Stomach (tissue), 9 donors: Measurements from ENCODE around the gene KIFAP3. TPM values are rescaled to one million over a fixed set of nuclear protein-coding genes. Genes with fewer than 3 reads are reported as not detected.

Source experiments
- DNase-seq, 2 donors: peaks; one replicate each; pipeline versions ENCODE4 v3.0.0 to v3.0.0-alpha.2; 2013 to 2019
- H3K27ac ChIP-seq, 5 donors: fragments of 200-600 bp in 4 of 5; sonication (generic) in 4 of 5; one replicate each; pipeline ENCODE4 v1.5.1; 2013 to 2019; ENCODE audit warnings: mild to moderate bottlenecking in 1 of 5, moderate library complexity in 1 of 5
- H3K27me3 ChIP-seq, 3 donors: fragments of 200-600 bp; sonication (generic); one replicate each; pipeline ENCODE4 v1.5.1; 2017 to 2019; ENCODE audit warnings: mixed run types in 1 of 3
- H3K36me3 ChIP-seq, 4 donors: fragments of 200-600 bp; sonication (generic); 1 replicate in 3 of 4; 2 replicates in 1 of 4; pipeline ENCODE4 v1.5.1; 2016 to 2019
- H3K4me1 ChIP-seq, 4 donors: fragments of 200-600 bp; sonication (generic); one replicate each; pipeline ENCODE4 v1.5.1; 2016 to 2019
- H3K4me3 ChIP-seq, 4 donors: fragments of 200-600 bp; sonication (generic) in 3 of 4; one replicate each; pipeline ENCODE4 v1.5.1; 2016 to 2019; ENCODE audit warnings: mild to moderate bottlenecking in 1 of 4
- H3K9me3 ChIP-seq, 4 donors: fragments of 200-600 bp; sonication (generic); one replicate each; pipeline ENCODE4 v1.5.1; 2016 to 2019
- CTCF ChIP-seq, 7 experiments: fragments of 450-650 bp in 4 of 7; fragments of 200-600 bp in 3 of 7; sonication (generic) in 3 of 7; IDR thresholded peaks; one replicate each; pipeline ENCODE4 v1.5.1; 2016 to 2019; ENCODE audit warnings: antibody characterized with exemption in 7 of 7, control low read depth in 2 of 7, mild to moderate bottlenecking in 1 of 7
- EP300 ChIP-seq: sonication (generic); formaldehyde crosslinking; IDR thresholded peaks from one replicate; pipeline ENCODE4 v1.6.1; 2017; ENCODE audit warnings: antibody characterized with exemption
- POLR2A ChIP-seq, 4 donors: fragments of 450-650 bp; IDR thresholded peaks; one replicate each; pipeline ENCODE4 v1.6.1; 2016; ENCODE audit warnings: antibody characterized with exemption in 4 of 4, control low read depth in 2 of 4, mild to moderate bottlenecking in 1 of 4, moderate library complexity in 1 of 4
- POLR2AphosphoS5 ChIP-seq, 3 donors: sonication (generic); formaldehyde crosslinking; IDR thresholded peaks; one replicate each; pipeline ENCODE4 v1.6.1; 2016; ENCODE audit warnings: antibody characterized with exemption in 3 of 3
- WGBS, 5 donors: extraction: QIAGEN DNeasy Blood & Tissue Kit in 3 of 5; methylation state at CpG; one replicate each; pipeline versions ENCODE4 v1.1.5 to v1.1.7; 2013 to 2018; 5-methylcytosine and 5-hydroxymethylcytosine counted together
- intact Hi-C: fragments of 100-400 bp; cut with DNase I; formaldehyde crosslinking; loops from one replicate; pipeline ENCODE4 v1.15.1; 2023; ENCODE audit warnings: low total_unique reads
- polyA plus RNA-seq, 3 donors: library from polyadenylated mRNA; stranded (reverse); fragments of 200-250 nt; gene quantifications; one replicate each; pipeline ENCODE4 v1.2.3, GENCODE V29; 2013
- total RNA-seq, 5 donors: library from RNA; depleted of rRNA; stranded (reverse); fragments of >200 nt; gene quantifications; one replicate each; pipeline versions ENCODE4 v1.1.0 to v1.2.3, GENCODE V29; 2014 to 2016
- donor health status: healthy with polysubstance abuse.
- donor health status: Bipolar disorder and iron deficiency.
- donor health status: healthy.

Gene KIFAP3
- total and polyA plus RNA-seq, 8 donors: 6.3 to 40.9 (median 11.1) TPM

DNA sequence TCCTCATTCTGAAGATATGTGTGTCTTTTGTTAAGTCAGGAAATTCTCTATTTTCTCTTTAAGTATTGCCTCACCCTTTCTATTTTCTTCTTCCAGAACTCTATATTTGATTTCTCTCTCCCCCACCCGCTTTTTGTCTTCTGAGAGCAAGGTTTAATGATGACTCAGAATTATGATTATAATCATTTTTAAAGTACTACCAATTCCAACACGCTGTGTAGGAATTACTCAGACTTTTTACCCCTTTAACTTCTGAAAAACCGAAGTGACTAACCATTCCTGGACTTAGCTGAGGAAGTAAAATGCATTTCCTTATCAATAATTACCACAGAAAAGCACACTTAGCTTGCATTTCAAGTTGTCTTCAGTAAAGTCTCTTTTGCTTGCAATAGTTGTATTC, 160.0 kb downstream of the KIFAP3 start:
- no peaks in the 10 kb centered on the region for H3K9me3 ChIP-seq
- peaks cover 0 to 14% (median 7%) of the 10 kb centered on the region in 4 donors for H3K36me3 ChIP-seq
- no peaks in the 10 kb centered on the region for H3K4me1 ChIP-seq
- intact Hi-C loops: no loop called here
- no peak overlapping the region for H3K27ac ChIP-seq
- 18 to 46% (median 35%) methylated on average over 3 of the region's 3 CpGs for WGBS, 5 donors
- H3K27me3 ChIP-seq: no peaks in the 10 kb centered on the region
- no peak for DNase-seq
- no peak overlapping the region for H3K4me3 ChIP-seq
- TF ChIP-seq EP300: no peak
- TF ChIP-seq POLR2A (IDR thresholded peaks at IDR 0.05): no peak
- no peak for TF ChIP-seq CTCF (IDR thresholded peaks at IDR 0.05)
- no peak for TF ChIP-seq POLR2AphosphoS5 (IDR thresholded peaks at IDR 0.05)

DNA sequence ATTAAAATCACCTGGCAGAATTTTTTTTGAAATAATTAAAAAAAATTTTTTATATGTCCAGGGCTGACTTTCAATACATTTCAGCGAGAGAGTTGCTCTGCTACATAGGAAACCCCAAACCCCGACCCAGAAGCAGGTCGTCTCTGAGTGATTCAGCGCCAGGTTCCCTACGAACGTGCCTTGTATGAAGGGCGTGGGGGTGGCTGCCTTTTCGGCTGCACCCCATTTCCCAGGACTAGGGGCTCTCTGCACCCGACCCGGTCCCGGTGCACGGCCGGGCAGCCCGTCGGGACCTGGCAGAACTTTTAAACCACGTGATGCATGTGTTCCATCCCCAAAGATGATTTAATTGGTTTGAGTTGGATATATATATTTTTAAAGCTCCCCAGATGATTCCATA, 165.0 kb downstream of the KIFAP3 start:
- WGBS, 5 donors: 92 to 95% (median 92%) methylated on average over 16 of the region's 16 CpGs
- Histone ChIP-seq H3K4me1 (no peaks in the 10 kb centered on the region), H3K9me3 (no peaks in the 10 kb centered on the region), H3K4me3 (no peak overlapping the region), H3K27me3 (no peaks in the 10 kb centered on the region), H3K27ac (no peak overlapping the region), H3K36me3 (no peaks in the 10 kb centered on the region)
- TF ChIP-seq CTCF (IDR thresholded peaks at IDR 0.05): no peak
- no peak for TF ChIP-seq POLR2AphosphoS5 (IDR thresholded peaks at IDR 0.05)
- no peak for TF ChIP-seq EP300
- TF ChIP-seq POLR2A (IDR thresholded peaks at IDR 0.05): no peak
- no peak for DNase-seq
- intact Hi-C loops: no loop called here

GRCh38 chr1:169906938-169907337, 167.6 kb downstream of the KIFAP3 start:
- Histone ChIP-seq H3K27ac (no peak overlapping the region), H3K27me3 (peaks cover 0 to 15% (median 0%) of the 10 kb centered on the region in 3 donors), H3K4me1 (no peaks in the 10 kb centered on the region), H3K9me3 (no peaks in the 10 kb centered on the region), H3K36me3 (no peaks in the 10 kb centered on the region), H3K4me3 (no peak overlapping the region)
- intact Hi-C loops: no loop called here
- no peak for DNase-seq
- TF ChIP-seq POLR2AphosphoS5 (IDR thresholded peaks at IDR 0.05): no peak
- TF ChIP-seq EP300: no peak
- TF ChIP-seq CTCF (IDR thresholded peaks at IDR 0.05): no peak
- no peak for TF ChIP-seq POLR2A (IDR thresholded peaks at IDR 0.05)

DNA sequence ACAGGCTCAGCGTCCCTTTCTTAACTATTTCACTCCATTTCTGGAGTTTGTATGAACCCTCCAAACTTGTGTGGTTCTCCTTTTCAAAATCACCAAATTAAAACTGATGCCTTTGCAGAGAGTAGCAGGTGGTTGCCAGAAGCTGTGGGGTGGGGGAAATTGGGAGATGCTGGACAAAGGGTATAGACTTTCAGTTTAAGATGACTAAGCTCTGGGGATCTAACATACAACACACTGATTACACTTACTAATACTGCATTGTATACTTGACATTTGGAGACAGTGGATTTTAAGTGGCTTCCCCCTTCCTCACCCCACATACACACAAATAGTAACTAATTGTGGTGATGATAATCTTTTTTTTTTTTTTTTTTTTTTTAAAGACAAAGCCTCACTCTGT, 169.7 kb downstream of the KIFAP3 start:
- intact Hi-C loops: no loop called here
- no peak for DNase-seq
- no peaks in the 10 kb centered on the region for H3K36me3 ChIP-seq
- no peaks in the 10 kb centered on the region for H3K9me3 ChIP-seq
- no peak overlapping the region for H3K27ac ChIP-seq
- 89 to 98% (median 94%) methylated on average over 1 of the region's 1 CpG for WGBS, 5 donors
- no peaks in the 10 kb centered on the region for H3K4me1 ChIP-seq
- no peak for TF ChIP-seq POLR2AphosphoS5 (IDR thresholded peaks at IDR 0.05)
- TF ChIP-seq EP300: no peak
- no peak for TF ChIP-seq POLR2A (IDR thresholded peaks at IDR 0.05)
- TF ChIP-seq CTCF (IDR thresholded peaks at IDR 0.05): no peak
- H3K4me3 ChIP-seq: no peak overlapping the region
- H3K27me3 ChIP-seq: peaks cover 0 to 23% (median 0%) of the 10 kb centered on the region in 3 donors
